HCT116 (cell line): ENCODE data around the gene FHIT. TPM values are rescaled to one million over a fixed set of nuclear protein-coding genes. Genes with fewer than 3 reads are reported as not detected.

ENCODE experiments used
- ATAC-seq: fragments of 200-7000 bp; cut with Tn5 transposase; 2 replicates; pipeline ENCODE4 v1.9.1; 2020; ENCODE audit warnings: mild to moderate bottlenecking, moderate library complexity
- BruUV-seq: library from RNA; stranded (reverse); fragments of 400-500 nt; replicated peaks from 2 replicates; lab custom pipeline; 2021; lab: Mats Ljungman, UMichigan
- CTCF ChIA-PET: fragments of 300-600 bp; sonication (Branson Sonifier 250); formaldehyde crosslinking; loops from one replicate; lab custom pipeline; 2021; ENCODE audit warnings: antibody characterized with exemption; lab: Charles Lee
- POLR2A ChIA-PET: fragments of 300-600, 350-600 bp; sonication (Branson Sonifier 250); formaldehyde crosslinking; loops from one replicate; lab custom pipeline; 2021; ENCODE audit warnings: antibody characterized with exemption; lab: Charles Lee
- RAD21 ChIA-PET, 2 experiments: fragments of 300-600 bp; sonication (Branson Sonifier 250); formaldehyde crosslinking; loops; one replicate each; lab custom pipeline; 2023; ENCODE audit warnings: low total read pairs in 2 of 2; ENCODE audit not compliant: uncharacterized antibody in 2 of 2, unreplicated experiment in 2 of 2, low non-redundant PET in 1 of 2; lab: Charles Lee
- DNase-seq: peaks from one replicate; pipeline ENCODE4 v3.0.0-alpha.2; 2010; ENCODE audit warnings: low read depth, low spot score
- H2AFZ ChIP-seq: fragments of 200-600 bp; shearing (Covaris generic), sonication (generic); 2 replicates; pipeline ENCODE4 v1.6.1; 2017; ENCODE audit warnings: low read depth, mixed run types, mixed read lengths, antibody characterized with exemption, low read length; ENCODE audit not compliant: poor library complexity, severe bottlenecking
- H3K27ac ChIP-seq: 2 replicates; pipeline ENCODE4 v1.5.1; 2012; ENCODE audit warnings: low read depth, low read length
- H3K27me3 ChIP-seq: fragments of 200-600 bp; sonication (generic); 2 replicates; pipeline ENCODE4 v1.6.1; 2016; ENCODE audit warnings: mixed run types, low read length, mixed read lengths; ENCODE audit not compliant: insufficient read depth
- H3K36me3 ChIP-seq, 2 experiments: fragments of 200-500 bp in 1 of 2; fragments of 200-600 bp in 1 of 2; sonication (Bioruptor generic) in 1 of 2; sonication (generic) in 1 of 2; 2 replicates each; pipeline versions ENCODE4 v1.5.1 to v1.6.1; 2014 to 2016; ENCODE audit warnings: low read length in 2 of 2, inconsistent platforms in 1 of 2, mixed read lengths in 1 of 2, mixed run types in 1 of 2; ENCODE audit not compliant: insufficient read depth in 2 of 2, control insufficient read depth in 1 of 2
- H3K4me1 ChIP-seq, 2 experiments: fragments of 200-600 bp in 1 of 2; sonication (generic) in 1 of 2; 2 replicates each; pipeline versions ENCODE4 v1.5.1 to v1.6.1; 2012 to 2017; ENCODE audit warnings: low read length in 2 of 2, inconsistent platforms in 1 of 2, mild to moderate bottlenecking in 1 of 2, mixed read lengths in 1 of 2, mixed run types in 1 of 2, moderate library complexity in 1 of 2; ENCODE audit not compliant: insufficient read depth in 2 of 2, control insufficient read depth in 1 of 2
- H3K4me2 ChIP-seq: fragments of 200-600 bp; sonication (generic); 2 replicates; pipeline ENCODE4 v1.6.1; 2017; ENCODE audit warnings: mixed run types, low read length, mixed read lengths
- H3K4me3 ChIP-seq, 2 experiments: fragments of 200-600 bp in 1 of 2; sonication (generic) in 1 of 2; replicated peaks in 1 of 2; 2 replicates each; pipeline ENCODE4 v1.5.1; 2011 to 2016; ENCODE audit warnings: low read length in 2 of 2, control low read depth in 1 of 2, low read depth in 1 of 2, mild to moderate bottlenecking in 1 of 2, mixed read lengths in 1 of 2, mixed run types in 1 of 2
- H3K79me2 ChIP-seq: fragments of 200-600 bp; sonication (generic); 2 replicates; pipeline ENCODE4 v1.6.1; 2017; ENCODE audit warnings: mild to moderate bottlenecking, mixed run types, low read length, moderate library complexity, mixed read lengths; ENCODE audit not compliant: insufficient read depth
- H3K9ac ChIP-seq: fragments of 200-600 bp; sonication (generic); 2 replicates; pipeline ENCODE4 v1.6.1; 2016; ENCODE audit warnings: low read length, mixed read lengths
- H3K9me2 ChIP-seq: fragments of 200-600 bp; sonication (generic), shearing (Covaris generic); 2 replicates; pipeline ENCODE4 v1.6.1; 2017; ENCODE audit warnings: mixed run types, mild to moderate bottlenecking, moderate library complexity; ENCODE audit not compliant: insufficient read depth
- H3K9me3 ChIP-seq, 2 experiments: fragments of 200-500 bp in 1 of 2; fragments of 200-600 bp in 1 of 2; sonication (Bioruptor generic) in 1 of 2; sonication (generic) in 1 of 2; 2 replicates each; pipeline ENCODE4 v1.6.1; 2014 to 2017; ENCODE audit warnings: low read length in 2 of 2, mixed read lengths in 2 of 2, inconsistent platforms in 1 of 2, low read depth in 1 of 2, mild to moderate bottlenecking in 1 of 2, mixed run types in 1 of 2, moderate library complexity in 1 of 2; ENCODE audit not compliant: control insufficient read depth in 1 of 2, insufficient read depth in 1 of 2
- H4K20me1 ChIP-seq: fragments of 200-600 bp; sonication (generic), shearing (Covaris generic); 2 replicates; pipeline ENCODE4 v1.6.1; 2017; ENCODE audit warnings: mixed run types, mild to moderate bottlenecking, moderate library complexity; ENCODE audit not compliant: insufficient read depth
- EGR1 ChIP-seq: IDR thresholded peaks from 2 replicates; pipeline ENCODE4 v1.6.1; 2012; ENCODE audit warnings: low read depth
- ELF1 ChIP-seq: IDR thresholded peaks from 2 replicates; pipeline ENCODE4 v1.6.1; 2012; ENCODE audit warnings: low read depth, borderline replicate concordance
- EZH2 ChIP-seq: fragments of 200-600 bp; sonication (generic); IDR thresholded peaks from 2 replicates; pipeline ENCODE4 v1.6.1; 2017; ENCODE audit warnings: antibody characterized with exemption, mixed run types
- EZH2phosphoT487 ChIP-seq: fragments of 200-600 bp; IDR thresholded peaks from 2 replicates; pipeline ENCODE4 v1.6.1; 2018; ENCODE audit warnings: antibody characterized with exemption, borderline replicate concordance
- MAX ChIP-seq: IDR thresholded peaks from 2 replicates; pipeline ENCODE4 v1.6.1; 2012
- RAD21 ChIP-seq: IDR thresholded peaks from 2 replicates; pipeline ENCODE4 v1.6.1; 2012; ENCODE audit warnings: low read depth, mild to moderate bottlenecking
- SRF ChIP-seq: IDR thresholded peaks from 2 replicates; pipeline ENCODE4 v1.6.1; 2012; ENCODE audit warnings: low read depth
- TCF7L2 ChIP-seq: IDR thresholded peaks from 2 replicates; pipeline ENCODE4 v1.7.0; 2011; ENCODE audit warnings: borderline replicate concordance, inconsistent platforms; ENCODE audit not compliant: insufficient read depth, insufficient read length; ENCODE audit errors: extremely low read depth
- ZNF274 ChIP-seq: fragments of 200-500 bp; sonication (Bioruptor generic); IDR thresholded peaks from 2 replicates; pipeline ENCODE4 v1.6.1; 2014; ENCODE audit warnings: mild to moderate bottlenecking, low read depth, low read length, inconsistent platforms
- intact Hi-C: fragments of 100-400 bp; cut with micrococcal nuclease; formaldehyde crosslinking; loops from 2 replicates; pipeline ENCODE4 v1.10.0; 2022
- total RNA-seq: library from RNA; stranded (reverse); gene quantifications from one replicate; pipeline ENCODE4 v1.2.1, GENCODE V29; 2021; ENCODE audit not compliant: unreplicated experiment

FHIT gene
- total RNA-seq, 1 experiment from 2014 or later: 20.1 TPM

- TF ChIP-seq EGR1: no peak
- TF ChIP-seq EZH2: no peak
- no peak for TF ChIP-seq TCF7L2
- no peak for TF ChIP-seq ZNF274
- TF ChIP-seq MAX: no peak
- no peak for TF ChIP-seq EZH2phosphoT487
- no peak overlapping the region for H3K4me3 ChIP-seq
- no peaks in the 10 kb centered on the region for H3K9me2 ChIP-seq
- no peak overlapping the region for H3K27ac ChIP-seq
- DNase-seq: no peak
- H3K4me1 ChIP-seq: no peaks in the 10 kb centered on the region
- H4K20me1 ChIP-seq: no peaks in the 10 kb centered on the region; the same call in 1 of the 2 replicates
- no peaks in the 10 kb centered on the region for H3K9me3 ChIP-seq
- no peaks in the 10 kb centered on the region for H3K79me2 ChIP-seq
- no peak overlapping the region for H2AFZ ChIP-seq
- CTCF ChIA-PET: no interaction called here
- no peak for ATAC-seq
- H3K27me3 ChIP-seq: no peaks in the 10 kb centered on the region
- no peaks in the 10 kb centered on the region for H3K36me3 ChIP-seq
- no peak overlapping the region for H3K4me2 ChIP-seq
- intact Hi-C loops: no loop called here
- no TSS peak for BruUV-seq
- RAD21 ChIA-PET: no interaction called here
- no peak overlapping the region for H3K9ac ChIP-seq
- POLR2A ChIA-PET: no interaction called here
These were observed 734.1 kb downstream of the FHIT start for GRCh38 chr3:60517134-60517533.

GRCh38 chr3:60514866-60515265, 736.4 kb downstream of the FHIT start:
- Histone ChIP-seq H3K27ac (no peak overlapping the region), H2AFZ (no peak overlapping the region), H3K27me3 (no peaks in the 10 kb centered on the region), H3K4me3 (no peak overlapping the region), H3K9me2 (no peaks in the 10 kb centered on the region), H4K20me1 (no peaks in the 10 kb centered on the region), H3K79me2 (no peaks in the 10 kb centered on the region), H3K36me3 (no peaks in the 10 kb centered on the region), H3K4me1 (no peaks in the 10 kb centered on the region), H3K4me2 (no peak overlapping the region), H3K9me3 (no peaks in the 10 kb centered on the region), H3K9ac (no peak overlapping the region)
- ATAC-seq (no peak), DNase-seq (no peak)
- RAD21 ChIA-PET: no interaction called here
- no TSS peak for BruUV-seq
- TF ChIP-seq SRF: no peak
- TF ChIP-seq RAD21: no peak
- no peak for TF ChIP-seq ELF1
- CTCF ChIA-PET: no interaction called here
- POLR2A ChIA-PET: no interaction called here
- intact Hi-C loops: no loop called here
